ENCODE data around the gene SEMA4G.

Gene SEMA4G

DNA sequence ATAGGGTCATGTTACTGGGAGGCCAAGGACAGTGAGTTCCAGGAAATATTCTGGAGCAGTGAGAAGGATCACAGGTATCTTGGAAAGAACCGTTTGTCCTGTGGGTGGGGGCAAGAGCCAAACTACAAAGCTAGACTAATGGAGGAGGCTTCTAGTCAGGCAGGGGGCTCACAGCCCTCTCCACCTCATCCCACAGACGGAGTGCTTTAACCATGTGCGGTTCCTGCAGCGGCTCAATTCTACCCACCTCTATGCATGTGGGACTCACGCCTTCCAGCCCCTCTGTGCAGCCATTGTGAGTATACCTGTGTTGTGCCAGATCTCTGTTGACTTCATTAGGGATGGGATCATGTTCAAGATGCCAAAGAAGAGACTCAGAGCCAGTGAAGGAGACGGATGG lies 8.1 kb downstream of the SEMA4G start:
- no peak overlapping the region for H3K4me3 ChIP-seq (ENCODE audit: low read depth, low read length)
- TF ChIP-seq, protein P1, sequence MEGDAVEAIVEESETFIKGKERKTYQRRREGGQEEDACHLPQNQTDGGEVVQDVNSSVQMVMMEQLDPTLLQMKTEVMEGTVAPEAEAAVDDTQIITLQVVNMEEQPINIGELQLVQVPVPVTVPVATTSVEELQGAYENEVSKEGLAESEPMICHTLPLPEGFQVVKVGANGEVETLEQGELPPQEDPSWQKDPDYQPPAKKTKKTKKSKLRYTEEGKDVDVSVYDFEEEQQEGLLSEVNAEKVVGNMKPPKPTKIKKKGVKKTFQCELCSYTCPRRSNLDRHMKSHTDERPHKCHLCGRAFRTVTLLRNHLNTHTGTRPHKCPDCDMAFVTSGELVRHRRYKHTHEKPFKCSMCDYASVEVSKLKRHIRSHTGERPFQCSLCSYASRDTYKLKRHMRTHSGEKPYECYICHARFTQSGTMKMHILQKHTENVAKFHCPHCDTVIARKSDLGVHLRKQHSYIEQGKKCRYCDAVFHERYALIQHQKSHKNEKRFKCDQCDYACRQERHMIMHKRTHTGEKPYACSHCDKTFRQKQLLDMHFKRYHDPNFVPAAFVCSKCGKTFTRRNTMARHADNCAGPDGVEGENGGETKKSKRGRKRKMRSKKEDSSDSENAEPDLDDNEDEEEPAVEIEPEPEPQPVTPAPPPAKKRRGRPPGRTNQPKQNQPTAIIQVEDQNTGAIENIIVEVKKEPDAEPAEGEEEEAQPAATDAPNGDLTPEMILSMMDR (IDR thresholded peaks at IDR 0.05; ENCODE audit: borderline replicate concordance, insufficient read depth, low read depth, low read length) = no peak

DNA sequence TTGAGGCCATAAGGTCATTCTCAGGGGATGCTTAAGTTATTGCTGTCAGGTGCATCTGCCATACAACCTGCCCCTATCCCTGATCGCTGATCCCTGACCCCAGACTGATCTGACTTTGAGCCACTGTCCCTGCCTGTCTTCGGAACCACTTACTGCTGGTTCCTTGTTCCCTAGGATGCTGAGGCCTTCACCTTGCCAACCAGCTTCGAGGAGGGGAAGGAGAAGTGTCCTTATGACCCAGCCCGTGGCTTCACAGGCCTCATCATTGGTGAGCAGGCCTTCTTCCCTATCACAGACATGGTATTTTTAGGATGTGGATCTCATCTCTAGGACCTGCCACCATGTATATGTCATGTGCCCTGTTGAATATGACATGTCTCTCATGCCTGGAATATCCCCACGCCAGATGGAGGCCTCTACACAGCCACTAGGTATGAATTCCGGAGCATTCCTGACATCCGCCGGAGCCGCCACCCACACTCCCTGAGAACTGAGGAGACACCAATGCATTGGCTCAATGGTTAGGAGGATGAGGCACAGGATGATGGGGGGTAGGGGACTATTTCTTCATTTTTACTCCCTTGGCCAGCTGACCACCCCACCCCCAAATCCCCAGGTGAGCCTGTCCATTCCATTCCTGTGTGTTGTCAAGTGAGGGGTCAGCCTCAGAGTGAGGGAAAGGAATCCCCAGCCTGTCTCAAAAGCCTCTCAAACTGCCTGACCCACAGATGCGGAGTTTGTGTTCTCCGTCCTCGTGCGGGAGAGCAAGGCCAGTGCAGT lies 9.0 kb downstream of the SEMA4G start:
- TF ChIP-seq, protein P1 (IDR thresholded peaks at IDR 0.05; ENCODE audit: borderline replicate concordance, insufficient read depth, low read depth, low read length) = no peak
- H3K4me3 ChIP-seq (ENCODE audit: low read depth, low read length) = no peak overlapping the region

DNA sequence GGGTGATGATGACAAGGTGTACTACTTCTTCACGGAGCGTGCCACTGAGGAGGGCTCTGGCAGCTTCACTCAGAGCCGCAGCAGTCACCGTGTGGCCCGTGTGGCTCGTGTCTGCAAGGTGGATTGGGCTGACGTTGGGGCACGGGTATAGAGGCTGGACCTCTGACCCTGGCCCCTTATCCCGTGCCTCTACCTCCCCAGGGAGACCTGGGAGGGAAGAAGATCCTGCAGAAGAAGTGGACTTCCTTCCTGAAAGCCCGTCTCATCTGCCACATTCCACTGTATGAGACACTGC lies 9.5 kb downstream of the SEMA4G start:
- TF ChIP-seq, protein P1 (IDR thresholded peaks at IDR 0.05; ENCODE audit: borderline replicate concordance, insufficient read depth, low read depth, low read length) = no peak
- no peak overlapping the region for H3K4me3 ChIP-seq (ENCODE audit: low read depth, low read length)

DNA sequence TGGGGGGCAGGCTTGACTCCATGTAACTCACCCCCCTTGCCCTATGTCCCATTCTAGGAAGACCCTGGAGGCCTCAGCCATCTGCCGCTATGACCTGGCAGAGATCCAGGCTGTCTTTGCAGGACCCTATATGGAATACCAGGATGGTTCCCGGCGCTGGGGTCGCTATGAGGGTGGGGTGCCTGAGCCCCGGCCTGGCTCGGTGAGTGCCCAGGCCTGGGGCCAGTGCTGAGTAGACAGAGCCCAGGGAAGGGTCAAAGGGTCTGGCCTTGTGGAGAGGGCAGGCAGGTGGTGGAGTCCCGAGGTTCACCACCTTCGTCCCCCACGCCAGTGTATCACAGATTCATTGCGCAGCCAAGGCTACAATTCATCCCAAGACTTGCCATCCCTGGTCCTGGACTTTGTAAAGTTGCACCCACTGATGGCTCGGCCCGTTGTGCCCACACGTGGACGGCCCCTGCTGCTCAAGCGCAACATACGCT lies 10.5 kb downstream of the SEMA4G start:
- TF ChIP-seq, protein P1 (IDR thresholded peaks at IDR 0.05; ENCODE audit: borderline replicate concordance, insufficient read depth, low read depth, low read length) = no peak
- no peak overlapping the region for H3K4me3 ChIP-seq (ENCODE audit: low read depth, low read length)

DNA sequence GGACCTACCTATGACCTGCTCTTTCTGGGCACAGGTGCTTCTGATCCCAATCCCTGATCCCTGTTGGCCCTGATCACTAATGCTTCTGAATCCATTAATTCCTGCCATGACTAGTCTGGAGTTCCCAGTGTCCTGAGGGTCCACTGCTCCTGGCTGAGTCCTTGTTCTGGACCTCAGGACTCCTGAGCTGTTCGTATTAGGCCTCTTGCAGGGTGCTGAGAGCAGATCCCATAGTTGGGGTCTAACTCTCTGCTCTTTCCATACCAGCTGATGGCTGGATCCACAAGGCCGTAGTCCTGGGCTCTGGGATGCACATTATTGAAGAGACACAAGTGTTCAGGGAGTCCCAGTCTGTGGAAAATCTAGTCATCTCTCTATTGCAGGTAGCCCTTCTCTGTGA lies 11.0 kb downstream of the SEMA4G start:
- H3K4me3 ChIP-seq (ENCODE audit: low read depth, low read length) = no peak overlapping the region
- TF ChIP-seq, protein P1 (IDR thresholded peaks at IDR 0.05; ENCODE audit: borderline replicate concordance, insufficient read depth, low read depth, low read length) = no peak

DNA sequence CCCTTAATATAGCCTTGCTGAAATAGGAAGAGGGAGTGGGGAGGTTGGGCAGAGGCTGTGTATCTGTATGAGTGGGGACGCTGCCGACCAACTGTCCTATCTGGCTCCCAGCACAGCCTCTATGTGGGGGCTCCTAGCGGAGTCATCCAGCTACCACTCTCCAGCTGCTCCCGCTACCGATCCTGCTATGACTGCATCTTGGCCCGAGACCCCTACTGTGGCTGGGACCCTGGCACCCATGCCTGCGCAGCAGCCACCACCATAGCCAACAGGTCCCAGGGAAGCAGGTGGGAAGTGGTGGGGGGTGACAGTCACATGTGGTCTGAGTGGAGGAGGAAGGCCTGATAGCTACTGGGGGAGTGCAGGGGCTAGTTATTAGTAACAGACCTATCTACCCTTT lies 11.4 kb downstream of the SEMA4G start:
- no peak overlapping the region for H3K4me3 ChIP-seq (ENCODE audit: low read depth, low read length)
- TF ChIP-seq, protein P1 (IDR thresholded peaks at IDR 0.05; ENCODE audit: borderline replicate concordance, insufficient read depth, low read depth, low read length) = no peak

DNA sequence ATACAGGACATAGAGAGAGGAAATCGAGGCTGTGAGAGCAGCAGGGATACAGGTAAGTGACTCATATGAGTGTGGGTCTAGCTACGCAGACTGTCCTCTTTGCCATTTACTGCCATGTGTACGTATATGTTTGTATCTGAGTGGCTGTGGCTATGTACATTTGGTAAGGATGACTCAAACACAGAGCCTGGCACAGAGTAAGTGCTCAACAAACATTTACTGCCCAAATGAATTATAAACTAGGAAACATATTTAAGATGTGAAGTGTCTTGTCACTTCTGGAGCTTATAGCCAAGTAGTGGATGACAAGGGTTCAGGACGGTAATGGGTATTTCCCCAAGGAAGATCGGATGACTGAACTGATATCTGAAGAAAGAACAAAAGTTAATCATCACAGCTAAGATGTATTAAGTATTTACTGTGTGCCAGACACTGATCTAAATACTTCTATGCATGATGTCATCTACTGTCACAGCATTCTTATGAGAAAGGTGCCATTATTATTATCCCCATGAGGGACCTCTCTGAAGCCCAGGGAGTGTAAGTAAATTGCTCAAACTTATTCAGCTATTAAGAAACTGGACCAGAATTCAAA lies 12.0 kb downstream of the SEMA4G start:
- H3K4me3 ChIP-seq (ENCODE audit: low read depth, low read length) = no peak overlapping the region
- TF ChIP-seq, protein P1 (IDR thresholded peaks at IDR 0.05; ENCODE audit: borderline replicate concordance, insufficient read depth, low read depth, low read length) = no peak
